ENCODE data around the gene CCDC30. TPM values are rescaled to one million over a fixed set of nuclear protein-coding genes. Genes with fewer than 3 reads are reported as not detected.

CCDC30 gene
- total and polyA plus RNA-seq, 4 experiments from 2014 or later: 2.5 to 7.1 (median 5.2) TPM

DNA sequence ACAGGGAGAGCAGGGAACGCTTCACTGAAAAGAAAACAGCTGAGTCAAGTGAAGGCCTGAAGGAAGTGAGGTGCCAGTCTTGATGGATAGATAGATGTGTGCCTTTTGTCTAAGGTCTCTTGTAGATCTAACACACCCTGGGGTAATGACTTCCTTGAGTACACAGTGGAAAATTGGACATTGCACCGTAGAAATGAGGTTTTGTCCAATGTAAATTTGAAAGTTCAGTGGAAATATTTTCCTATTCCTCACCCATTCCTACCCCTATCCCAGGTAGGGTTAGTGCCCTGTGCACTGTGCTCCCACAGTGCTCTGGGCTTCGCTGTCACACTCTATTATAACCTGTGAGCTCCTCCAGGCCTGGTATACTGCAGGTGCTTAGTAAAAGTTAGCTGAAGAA, 31.6 kb upstream of the CCDC30 start:
- Mint-ChIP-seq H3K36me3 (no peaks in the 10 kb centered on the region), H3K27ac (no peak overlapping the region), H3K27me3 (no peaks in the 10 kb centered on the region), H3K9me3 (no peaks in the 10 kb centered on the region), H3K4me1 (no peaks in the 10 kb centered on the region), H3K4me3 (no peak overlapping the region)
- no peaks in the 10 kb centered on the region for H3K36me3 ChIP-seq (ENCODE audit: insufficient read depth, low read length)
- intact Hi-C loops (cut with micrococcal nuclease): no loop called here
- H3K27me3 ChIP-seq (ENCODE audit: insufficient read depth, low read length): no peaks in the 10 kb centered on the region
- CTCF ChIA-PET (ENCODE audit: partially characterized antibody): no interaction called here
- no peaks in the 10 kb centered on the region for H3K4me1 ChIP-seq (ENCODE audit: insufficient read depth, low read length)
- no peaks in the 10 kb centered on the region for H3K9me3 ChIP-seq (ENCODE audit: control insufficient read depth in 1 of 2, low read length in 2 of 2)
- DNase-seq: no peak
- POLR2A ChIA-PET (ENCODE audit: partially characterized antibody): no interaction called here
- H3K27ac ChIP-seq (ENCODE audit: low read depth, low read length): no peak overlapping the region
- H3K4me3 ChIP-seq (ENCODE audit: low read length in 2 of 2): no peak overlapping the region

DNA sequence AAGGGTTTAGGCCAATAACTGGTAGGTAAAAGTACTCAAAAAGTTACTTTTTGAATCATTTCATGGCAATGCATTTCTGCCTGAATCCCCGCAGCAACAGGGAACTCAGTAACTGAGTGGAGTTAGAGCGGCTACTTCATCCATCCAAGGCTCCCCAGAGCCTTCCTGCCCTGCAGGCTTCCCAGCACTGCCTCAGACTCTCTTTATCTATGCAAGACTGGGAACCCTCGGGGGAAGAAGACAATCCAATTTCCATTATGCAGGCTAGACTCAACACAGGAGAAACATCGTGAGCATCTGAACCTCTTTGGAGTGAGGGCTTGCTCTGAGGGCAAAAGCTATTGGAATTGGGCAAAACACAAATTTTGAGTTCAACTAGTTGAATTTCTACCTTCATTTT, 30.4 kb upstream of the CCDC30 start:
- Mint-ChIP-seq H3K4me3 (no peak overlapping the region), H3K36me3 (no peaks in the 10 kb centered on the region), H3K9me3 (no peaks in the 10 kb centered on the region), H3K4me1 (no peaks in the 10 kb centered on the region), H3K27me3 (peaks cover 3 to 4% of the 10 kb centered on the region in 2 donors), H3K27ac (no peak overlapping the region)
- H3K27me3 ChIP-seq (ENCODE audit: insufficient read depth, low read length): no peaks in the 10 kb centered on the region
- ChIA-PET CTCF (ENCODE audit: partially characterized antibody) (no interaction called here), POLR2A (ENCODE audit: partially characterized antibody) (no interaction called here)
- no peaks in the 10 kb centered on the region for H3K4me1 ChIP-seq (ENCODE audit: insufficient read depth, low read length)
- no peaks in the 10 kb centered on the region for H3K9me3 ChIP-seq (ENCODE audit: control insufficient read depth in 1 of 2, low read length in 2 of 2)
- H3K4me3 ChIP-seq (ENCODE audit: low read length in 2 of 2): no peak overlapping the region
- H3K36me3 ChIP-seq (ENCODE audit: insufficient read depth, low read length): no peaks in the 10 kb centered on the region
- no peak for DNase-seq
- intact Hi-C loops (cut with micrococcal nuclease): no loop called here
- no peak overlapping the region for H3K27ac ChIP-seq (ENCODE audit: low read depth, low read length)

DNA sequence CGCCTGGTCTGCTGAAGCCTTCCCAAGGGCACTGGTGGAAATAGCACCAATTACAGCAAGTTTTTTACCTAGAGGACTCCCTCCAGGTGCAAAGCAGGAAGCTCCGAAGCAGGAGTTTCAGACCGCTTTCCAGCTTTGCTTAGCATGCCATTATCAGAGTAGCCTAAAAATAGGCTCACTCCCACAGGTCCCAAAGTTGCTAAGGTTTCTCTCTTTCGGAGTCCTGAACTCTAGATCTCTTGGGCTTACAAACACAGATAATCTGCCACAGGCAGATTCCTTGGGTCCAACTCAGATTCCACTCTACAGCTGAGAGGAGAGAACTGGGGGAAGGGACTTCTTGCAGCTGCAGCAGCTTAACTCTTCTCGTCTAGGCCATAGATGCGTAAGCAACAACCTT, 29.7 kb upstream of the CCDC30 start:
- Histone ChIP-seq H3K36me3 (ENCODE audit: insufficient read depth, low read length) (no peaks in the 10 kb centered on the region), H3K9me3 (ENCODE audit: control insufficient read depth in 1 of 2, low read length in 2 of 2) (no peaks in the 10 kb centered on the region), H3K27ac (ENCODE audit: low read depth, low read length) (no peak overlapping the region), H3K27me3 (ENCODE audit: insufficient read depth, low read length) (no peaks in the 10 kb centered on the region), H3K4me3 (ENCODE audit: low read length in 2 of 2) (no peak overlapping the region), H3K4me1 (ENCODE audit: insufficient read depth, low read length) (no peaks in the 10 kb centered on the region)
- Mint-ChIP-seq H3K4me3 (no peak overlapping the region), H3K36me3 (no peaks in the 10 kb centered on the region), H3K27ac (no peak overlapping the region), H3K9me3 (no peaks in the 10 kb centered on the region), H3K27me3 (peaks cover 3 to 4% of the 10 kb centered on the region in 2 donors), H3K4me1 (no peaks in the 10 kb centered on the region)
- intact Hi-C loops (cut with micrococcal nuclease): no loop called here
- no peak for DNase-seq
- ChIA-PET POLR2A (ENCODE audit: partially characterized antibody) (no interaction called here), CTCF (ENCODE audit: partially characterized antibody) (no interaction called here)

DNA sequence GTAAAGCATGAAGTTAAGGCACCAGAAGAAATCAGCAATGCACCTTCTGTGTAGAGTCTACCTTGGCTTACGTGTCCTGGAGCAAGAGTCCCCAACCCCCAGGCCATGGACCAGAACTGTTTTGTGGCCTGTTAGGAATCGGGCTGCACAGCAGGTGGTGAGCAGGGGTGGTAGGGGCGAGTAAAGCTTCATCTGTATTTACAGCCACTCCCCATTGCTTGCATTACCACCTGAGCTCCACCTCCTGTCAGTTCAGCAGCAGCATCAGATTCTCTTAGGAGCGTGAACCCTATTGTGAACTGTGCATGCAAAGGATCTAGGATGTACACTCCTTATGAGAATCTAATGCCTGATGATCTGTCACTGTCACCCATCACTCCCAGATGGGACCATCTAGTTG, 28.7 kb upstream of the CCDC30 start:
- H3K9me3 Mint-ChIP-seq: no peaks in the 10 kb centered on the region
- H3K4me1 ChIP-seq (ENCODE audit: insufficient read depth, low read length): no peaks in the 10 kb centered on the region
- no peaks in the 10 kb centered on the region for H3K27me3 ChIP-seq (ENCODE audit: insufficient read depth, low read length)
- DNase-seq: no peak
- no peaks in the 10 kb centered on the region for H3K36me3 ChIP-seq (ENCODE audit: insufficient read depth, low read length)
- H3K27ac Mint-ChIP-seq: no peak overlapping the region
- no peaks in the 10 kb centered on the region for H3K36me3 Mint-ChIP-seq
- H3K27ac ChIP-seq (ENCODE audit: low read depth, low read length): no peak overlapping the region
- H3K4me3 ChIP-seq (ENCODE audit: low read length in 2 of 2): no peak overlapping the region
- H3K9me3 ChIP-seq (ENCODE audit: control insufficient read depth in 1 of 2, low read length in 2 of 2): no peaks in the 10 kb centered on the region
- intact Hi-C loops (cut with micrococcal nuclease): no loop called here
- no peaks in the 10 kb centered on the region for H3K4me1 Mint-ChIP-seq
- H3K27me3 Mint-ChIP-seq: peaks cover 3 to 4% of the 10 kb centered on the region in 2 donors
- ChIA-PET POLR2A (ENCODE audit: partially characterized antibody) (no interaction called here), CTCF (ENCODE audit: partially characterized antibody) (no interaction called here)
- H3K4me3 Mint-ChIP-seq: no peak overlapping the region

DNA sequence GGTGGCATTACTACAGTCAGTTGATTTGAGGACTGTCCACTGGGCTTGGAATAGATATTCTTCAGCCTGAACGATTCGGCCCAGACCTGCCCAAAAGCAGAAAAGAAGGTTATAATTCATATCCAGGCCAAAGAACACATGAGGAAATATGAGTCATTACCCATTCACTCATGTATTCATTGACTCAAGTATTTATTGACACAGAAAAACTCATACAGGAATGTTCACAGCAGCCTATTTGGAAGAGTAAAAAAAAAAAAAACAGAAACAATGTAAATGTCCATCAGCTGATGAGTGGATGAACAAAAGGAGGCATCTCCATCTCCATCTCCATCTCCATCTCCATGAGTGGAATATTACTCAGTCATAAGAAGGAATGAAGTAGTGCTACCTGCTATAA, 23.1 kb upstream of the CCDC30 start:
- no peaks in the 10 kb centered on the region for H3K4me1 ChIP-seq (ENCODE audit: insufficient read depth, low read length)
- H3K27ac Mint-ChIP-seq: no peak overlapping the region
- H3K27ac ChIP-seq (ENCODE audit: low read depth, low read length): no peak overlapping the region
- H3K9me3 ChIP-seq (ENCODE audit: control insufficient read depth in 1 of 2, low read length in 2 of 2): no peaks in the 10 kb centered on the region
- POLR2A ChIA-PET (ENCODE audit: partially characterized antibody): no interaction called here
- no peaks in the 10 kb centered on the region for H3K36me3 Mint-ChIP-seq
- H3K4me1 Mint-ChIP-seq: no peaks in the 10 kb centered on the region
- DNase-seq: no peak
- H3K27me3 Mint-ChIP-seq: peaks cover 3 to 4% of the 10 kb centered on the region in 2 donors
- H3K36me3 ChIP-seq (ENCODE audit: insufficient read depth, low read length): no peaks in the 10 kb centered on the region
- CTCF ChIA-PET (ENCODE audit: partially characterized antibody): no interaction called here
- no peaks in the 10 kb centered on the region for H3K27me3 ChIP-seq (ENCODE audit: insufficient read depth, low read length)
- intact Hi-C loops (cut with micrococcal nuclease): no loop called here
- H3K4me3 ChIP-seq (ENCODE audit: low read length in 2 of 2): no peak overlapping the region
- no peak overlapping the region for H3K4me3 Mint-ChIP-seq
- no peaks in the 10 kb centered on the region for H3K9me3 Mint-ChIP-seq

DNA sequence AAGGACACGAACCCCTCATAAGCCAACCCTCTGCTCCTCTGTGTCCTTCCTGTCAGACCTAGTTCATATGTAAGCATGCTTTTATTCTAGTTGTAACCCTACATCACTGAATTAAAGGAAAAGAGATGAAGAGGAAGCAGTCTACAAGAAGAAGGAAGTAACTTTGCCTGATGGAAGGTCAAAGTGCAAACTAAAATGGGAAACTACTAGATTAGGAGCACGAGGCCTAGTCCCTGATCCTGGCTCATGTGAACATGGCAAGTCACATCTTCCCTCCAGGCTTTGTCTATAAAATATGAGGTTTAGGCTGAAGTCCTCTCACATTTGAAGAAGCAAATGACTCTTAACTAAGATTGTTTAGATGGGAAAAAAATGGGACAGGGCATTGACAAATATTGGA, 20.4 kb upstream of the CCDC30 start:
- Histone ChIP-seq H3K4me1 (ENCODE audit: insufficient read depth, low read length) (no peaks in the 10 kb centered on the region), H3K27ac (ENCODE audit: low read depth, low read length) (no peak overlapping the region), H3K9me3 (ENCODE audit: control insufficient read depth in 1 of 2, low read length in 2 of 2) (no peaks in the 10 kb centered on the region), H3K36me3 (ENCODE audit: insufficient read depth, low read length) (no peaks in the 10 kb centered on the region), H3K27me3 (ENCODE audit: insufficient read depth, low read length) (no peaks in the 10 kb centered on the region), H3K4me3 (ENCODE audit: low read length in 2 of 2) (no peak overlapping the region)
- H3K27ac Mint-ChIP-seq: no peak overlapping the region
- no peak overlapping the region for H3K4me3 Mint-ChIP-seq
- intact Hi-C loops (cut with micrococcal nuclease): no loop called here
- no peaks in the 10 kb centered on the region for H3K27me3 Mint-ChIP-seq
- H3K4me1 Mint-ChIP-seq: no peaks in the 10 kb centered on the region
- POLR2A ChIA-PET (ENCODE audit: partially characterized antibody): no interaction called here
- DNase-seq: no peak
- CTCF ChIA-PET (ENCODE audit: partially characterized antibody): no interaction called here
- no peaks in the 10 kb centered on the region for H3K9me3 Mint-ChIP-seq
- H3K36me3 Mint-ChIP-seq: no peaks in the 10 kb centered on the region

DNA sequence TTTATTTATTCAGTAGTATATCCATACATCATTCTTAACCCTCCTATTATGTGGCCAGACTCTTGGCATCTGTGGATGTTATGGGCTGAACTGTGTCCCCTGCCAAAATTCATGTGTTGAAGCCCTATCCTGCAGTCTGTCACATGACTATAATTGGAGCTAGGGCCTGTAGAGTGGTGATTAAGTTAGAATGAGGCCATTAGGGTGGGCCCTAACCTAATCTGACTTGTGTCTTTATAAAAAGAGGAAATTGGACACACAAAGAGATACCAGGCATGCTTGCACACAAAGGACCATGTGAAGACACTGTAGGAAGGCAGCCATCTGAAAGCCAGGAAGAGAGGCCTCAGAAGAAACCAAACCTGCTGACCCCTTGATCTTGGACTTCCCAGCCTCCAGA, 13.8 kb upstream of the CCDC30 start:
- peaks cover 0 to under 1% (median 0%) of the 10 kb centered on the region in 4 donors for H3K4me1 Mint-ChIP-seq
- no peak for DNase-seq
- ChIA-PET POLR2A (ENCODE audit: partially characterized antibody) (no interaction called here), CTCF (ENCODE audit: partially characterized antibody) (no interaction called here)
- no peak overlapping the region for H3K4me3 Mint-ChIP-seq
- no peaks in the 10 kb centered on the region for H3K27me3 ChIP-seq (ENCODE audit: insufficient read depth, low read length)
- no peaks in the 10 kb centered on the region for H3K9me3 ChIP-seq (ENCODE audit: control insufficient read depth in 1 of 2, low read length in 2 of 2)
- no peak overlapping the region for H3K27ac Mint-ChIP-seq
- no peak overlapping the region for H3K4me3 ChIP-seq (ENCODE audit: low read length in 2 of 2)
- no peak overlapping the region for H3K27ac ChIP-seq (ENCODE audit: low read depth, low read length)
- H3K9me3 Mint-ChIP-seq: no peaks in the 10 kb centered on the region
- no peaks in the 10 kb centered on the region for H3K4me1 ChIP-seq (ENCODE audit: insufficient read depth, low read length)
- peaks cover 0 to 2% of the 10 kb centered on the region in 2 donors for H3K27me3 Mint-ChIP-seq
- H3K36me3 Mint-ChIP-seq: no peaks in the 10 kb centered on the region
- intact Hi-C loops (cut with micrococcal nuclease): no loop called here
- H3K36me3 ChIP-seq (ENCODE audit: insufficient read depth, low read length): no peaks in the 10 kb centered on the region

DNA sequence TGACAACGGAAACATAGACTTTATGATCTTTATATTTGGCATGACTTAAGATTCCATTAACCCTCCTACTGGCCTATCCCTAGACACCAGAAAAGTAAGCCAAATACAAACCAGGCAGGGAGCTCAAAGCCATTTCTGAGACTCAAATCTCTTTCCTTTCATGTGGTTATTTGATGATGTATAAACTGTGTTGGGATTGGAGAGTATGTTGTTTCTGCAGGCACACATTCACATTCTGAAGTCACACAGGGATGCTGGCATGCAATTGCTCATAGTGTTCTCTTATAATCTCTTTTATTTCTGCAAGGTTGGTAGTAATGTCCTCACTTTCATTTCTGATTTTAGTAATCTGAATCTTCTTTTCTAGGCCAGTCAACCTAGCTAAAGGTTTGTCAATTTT, 13.0 kb upstream of the CCDC30 start:
- H3K27me3 Mint-ChIP-seq: peaks cover 0 to 2% of the 10 kb centered on the region in 2 donors
- POLR2A ChIA-PET (ENCODE audit: partially characterized antibody): no interaction called here
- H3K4me1 Mint-ChIP-seq: peaks cover 0 to 2% (median 1%) of the 10 kb centered on the region in 4 donors
- Histone ChIP-seq H3K4me1 (ENCODE audit: insufficient read depth, low read length) (no peaks in the 10 kb centered on the region), H3K36me3 (ENCODE audit: insufficient read depth, low read length) (no peaks in the 10 kb centered on the region), H3K27me3 (ENCODE audit: insufficient read depth, low read length) (no peaks in the 10 kb centered on the region), H3K27ac (ENCODE audit: low read depth, low read length) (no peak overlapping the region), H3K4me3 (ENCODE audit: low read length in 2 of 2) (no peak overlapping the region), H3K9me3 (ENCODE audit: control insufficient read depth in 1 of 2, low read length in 2 of 2) (no peaks in the 10 kb centered on the region)
- H3K36me3 Mint-ChIP-seq: no peaks in the 10 kb centered on the region
- H3K9me3 Mint-ChIP-seq: no peaks in the 10 kb centered on the region
- H3K4me3 Mint-ChIP-seq: no peak overlapping the region
- CTCF ChIA-PET (ENCODE audit: partially characterized antibody): no interaction called here
- H3K27ac Mint-ChIP-seq: no peak overlapping the region
- no peak for DNase-seq
- intact Hi-C loops (cut with micrococcal nuclease): no loop called here

Data from CD4-positive, alpha-beta memory T cell (primary cell).